ENCODE measurements around the gene PGLYRP1. TPM values are rescaled to one million over a fixed set of nuclear protein-coding genes. Genes with fewer than 3 reads are reported as not detected.
A peak's percentile ranks its signal among the peaks of the same experiment; 100 is the strongest.

The PGLYRP1 gene
- total and polyA plus RNA-seq, 2 of the 13 experiments (the other 11 are each of a cell fraction or from before 2014, with no cell fraction given), result not detected

MicroRNAs encoded within 50 kb of the gene (microRNA counts, 767-probe panel; counts per million panel counts)
- microRNA hsa-miR-769-3p (not detected), microRNA hsa-miR-769-5p (not detected)

Small RNA genes lying within 50 kb of the gene (microRNA-seq; reads per million reads assigned to microRNA genes)
- gene MIR769, result 264 reads per million, percentile 80 among the genes with 10 or more reads in this experiment

Small RNA genes lying within 50 kb of the gene (small RNA-seq; reads per million reads assigned to genes)
- gene MIR769 (ENCODE audit: insufficient read depth in 2 of 3, insufficient read length in 3 of 3, low read depth in 2 of 3, low replicate concordance in 1 of 3), result 0.10 to 10.6 (median 3.6) reads per million in 3 experiments

Other genes with a start within 250 kb of the PGLYRP1 start
- 1.7 and 5.3 TPM in 2 replicates for gene DMPK, start 240.6 kb downstream of the PGLYRP1 start, total RNA-seq (2016; rRNA removed; fragmentation: Illumina TruSeq; extraction: Trizol)
- gene DMPK, start 240.6 kb downstream of the PGLYRP1 start, polyA plus RNA-seq (2011; rRNA removed), result 8.8 and 12.5 TPM in 2 replicates
- 11.0 and 14.9 TPM in 2 replicates for gene DMWD, start 230.2 kb downstream of the PGLYRP1 start, total RNA-seq (2016; rRNA removed; fragmentation: Illumina TruSeq; extraction: Trizol)
- gene DMWD, start 230.2 kb downstream of the PGLYRP1 start, polyA plus RNA-seq (2011; rRNA removed), result 10.3 and 12.4 TPM in 2 replicates
- gene RSPH6A, start 207.7 kb downstream of the PGLYRP1 start, total RNA-seq (2016; rRNA removed; fragmentation: Illumina TruSeq; extraction: Trizol), result 0.07 TPM in 1 of 2 replicates, not detected in the other
- 0.03 TPM in 1 of 2 replicates, not detected in the other for gene RSPH6A, start 207.7 kb downstream of the PGLYRP1 start, polyA plus RNA-seq (2011; rRNA removed)
- gene SYMPK, start 159.9 kb downstream of the PGLYRP1 start, total RNA-seq (2016; rRNA removed; fragmentation: Illumina TruSeq; extraction: Trizol), result 19.9 and 21.9 TPM in 2 replicates
- gene SYMPK, start 159.9 kb downstream of the PGLYRP1 start, polyA plus RNA-seq (2011; rRNA removed), result 55.7 and 67.8 TPM in 2 replicates
- 27.6 and 29.8 TPM in 2 replicates for gene FOXA3, start 158.7 kb downstream of the PGLYRP1 start, total RNA-seq (2016; rRNA removed; fragmentation: Illumina TruSeq; extraction: Trizol)
- 47.6 and 61.6 TPM in 2 replicates for gene FOXA3, start 158.7 kb downstream of the PGLYRP1 start, polyA plus RNA-seq (2011; rRNA removed)
- gene IRF2BP1, start 136.9 kb downstream of the PGLYRP1 start, total RNA-seq (2016; rRNA removed; fragmentation: Illumina TruSeq; extraction: Trizol), result 9.7 and 14.3 TPM in 2 replicates
- 4.3 and 6.1 TPM in 2 replicates for gene IRF2BP1, start 136.9 kb downstream of the PGLYRP1 start, polyA plus RNA-seq (2011; rRNA removed)
- 2.7 TPM in 2 replicates for gene MYPOP, start 120.4 kb downstream of the PGLYRP1 start, total RNA-seq (2016; rRNA removed; fragmentation: Illumina TruSeq; extraction: Trizol)
- 2.2 and 2.3 TPM in 2 replicates for gene MYPOP, start 120.4 kb downstream of the PGLYRP1 start, polyA plus RNA-seq (2011; rRNA removed)
- not detected in 2 replicates for gene NANOS2, start 108.3 kb downstream of the PGLYRP1 start, total RNA-seq (2016; rRNA removed; fragmentation: Illumina TruSeq; extraction: Trizol)
- gene NANOS2, start 108.3 kb downstream of the PGLYRP1 start, polyA plus RNA-seq (2011; rRNA removed), result not detected in 2 replicates
- gene NOVA2, start 49.2 kb downstream of the PGLYRP1 start, total RNA-seq (2016; rRNA removed; fragmentation: Illumina TruSeq; extraction: Trizol), result not detected in 2 replicates
- not detected in 2 replicates for gene NOVA2, start 49.2 kb downstream of the PGLYRP1 start, polyA plus RNA-seq (2011; rRNA removed)
- 3.3 and 4.2 TPM in 2 replicates for gene CCDC61, start 27.6 kb downstream of the PGLYRP1 start, total RNA-seq (2016; rRNA removed; fragmentation: Illumina TruSeq; extraction: Trizol)
- gene CCDC61, start 27.6 kb downstream of the PGLYRP1 start, polyA plus RNA-seq (2011; rRNA removed), result 4.9 and 6.0 TPM in 2 replicates
- 0.20 and 1.4 TPM in 2 replicates for gene IGFL4, start 17.9 kb upstream of the PGLYRP1 start, total RNA-seq (2016; rRNA removed; fragmentation: Illumina TruSeq; extraction: Trizol)
- gene IGFL4, start 17.9 kb upstream of the PGLYRP1 start, polyA plus RNA-seq (2011; rRNA removed), result 1.1 and 1.2 TPM in 2 replicates
- not detected in 2 replicates for gene IGFL3, start 101.6 kb upstream of the PGLYRP1 start, total RNA-seq (2016; rRNA removed; fragmentation: Illumina TruSeq; extraction: Trizol)
- not detected in 2 replicates for gene IGFL3, start 101.6 kb upstream of the PGLYRP1 start, polyA plus RNA-seq (2011; rRNA removed)
- not detected in 2 replicates for gene IGFL2, start 125.2 kb upstream of the PGLYRP1 start, total RNA-seq (2016; rRNA removed; fragmentation: Illumina TruSeq; extraction: Trizol)
- not detected in 2 replicates for gene IGFL2, start 125.2 kb upstream of the PGLYRP1 start, polyA plus RNA-seq (2011; rRNA removed)
- gene IGFL1, start 206.7 kb upstream of the PGLYRP1 start, total RNA-seq (2016; rRNA removed; fragmentation: Illumina TruSeq; extraction: Trizol), result not detected in 2 replicates
- not detected in 2 replicates for gene IGFL1, start 206.7 kb upstream of the PGLYRP1 start, polyA plus RNA-seq (2011; rRNA removed)

Measured in HepG2 (cell line).